B cell (primary cell): ENCODE data around the gene GHSR. TPM values are rescaled to one million over a fixed set of nuclear protein-coding genes. Genes with fewer than 3 reads are reported as not detected.

Experiments used
- ATAC-seq: fragments of 200-7000 bp; cut with Tn5 transposase; one replicate; pipeline ENCODE4 v1.10.0; 2021; ENCODE audit warnings: low read depth, mild to moderate bottlenecking, moderate number of reproducible peaks, moderate library complexity
- CTCF ChIA-PET: fragments of 350-600 bp; sonication (Branson Sonifier 250); formaldehyde crosslinking; loops from one replicate; lab custom pipeline; 2021; ENCODE audit warnings: antibody characterized with exemption, inconsistent platforms; lab: Charles Lee
- POLR2A ChIA-PET: fragments of 350-600 bp; sonication (Branson Sonifier 250); formaldehyde crosslinking; loops from one replicate; lab custom pipeline; 2021; ENCODE audit warnings: antibody characterized with exemption; lab: Charles Lee
- DNase-seq: peaks from one replicate; pipeline ENCODE4 v3.0.0; 2013
- H2AFZ ChIP-seq: 2 replicates; pipeline ENCODE4 v1.6.1; 2012; ENCODE audit warnings: mild to moderate bottlenecking, low read depth, low read length; ENCODE audit not compliant: insufficient read depth, poor library complexity, severe bottlenecking
- H3K27ac ChIP-seq, 2 donors: 1 replicate in 1 of 2; 2 replicates in 1 of 2; pipeline ENCODE4 v1.5.1; 2012 to 2013; ENCODE audit warnings: low read length in 2 of 2, mild to moderate bottlenecking in 2 of 2, moderate library complexity in 1 of 2
- H3K27me3 ChIP-seq, 4 experiments: fragments of 200-600 bp in 1 of 4; sonication (generic) in 1 of 4; replicated peaks in 1 of 4; 1 replicate in 2 of 4; 2 replicates in 2 of 4; pipeline versions ENCODE4 v1.6.1 to v1.7.0; 2013 to 2016; ENCODE audit warnings: low read length in 3 of 4, mild to moderate bottlenecking in 2 of 4, mixed read lengths in 1 of 4, moderate library complexity in 1 of 4; ENCODE audit not compliant: insufficient read depth in 4 of 4, control insufficient read depth in 3 of 4; ENCODE audit errors: control extremely low read depth in 1 of 4
- H3K36me3 ChIP-seq, 2 experiments: replicated peaks in 1 of 2; 1 replicate in 1 of 2; 2 replicates in 1 of 2; pipeline versions ENCODE4 v1.6.1 to v1.7.1; 2013; ENCODE audit warnings: low read length in 1 of 2; ENCODE audit not compliant: insufficient read depth in 2 of 2, control insufficient read depth in 1 of 2; ENCODE audit errors: control extremely low read depth in 1 of 2, extremely low read depth in 1 of 2
- H3K4me1 ChIP-seq, 2 donors: fragments of 200-600 bp in 1 of 2; sonication (generic) in 1 of 2; 1 replicate in 1 of 2; 2 replicates in 1 of 2; pipeline versions ENCODE4 v1.5.1 to v1.6.1; 2013 to 2017; ENCODE audit warnings: low read length in 2 of 2; ENCODE audit not compliant: control insufficient read depth in 2 of 2, insufficient read depth in 2 of 2
- H3K4me2 ChIP-seq: replicated peaks from 2 replicates; pipeline ENCODE3; 2012; ENCODE audit warnings: mild to moderate bottlenecking, low read depth, low read length; ENCODE audit not compliant: poor library complexity, severe bottlenecking
- H3K4me3 ChIP-seq, 5 experiments: fragments of 200-600 bp in 1 of 5; sonication (generic) in 1 of 5; 1 replicate in 3 of 5; 2 replicates in 2 of 5; pipeline versions ENCODE4 v1.5.1 to v1.7.0; 2011 to 2016; ENCODE audit warnings: low read length in 4 of 5, mild to moderate bottlenecking in 4 of 5, low read depth in 2 of 5, control low read depth in 1 of 5, moderate library complexity in 1 of 5; ENCODE audit not compliant: insufficient read depth in 1 of 5; ENCODE audit errors: control extremely low read depth in 1 of 5, extremely low read depth in 1 of 5
- H3K79me2 ChIP-seq: fragments of 200-600 bp; sonication (generic); one replicate; pipeline ENCODE4 v1.6.0; 2016; ENCODE audit warnings: low read length; ENCODE audit not compliant: control insufficient read depth, insufficient read depth
- H3K9ac ChIP-seq: fragments of 200-600 bp; sonication (generic); 2 replicates; pipeline ENCODE4 v1.6.1; 2017; ENCODE audit warnings: mild to moderate bottlenecking, low read length, moderate library complexity
- H3K9me3 ChIP-seq, 3 donors: one replicate each; pipeline versions ENCODE4 v1.6.1 to v1.7.1; 2013; ENCODE audit warnings: low read length in 2 of 3; ENCODE audit not compliant: control insufficient read depth in 2 of 3, insufficient read depth in 1 of 3; ENCODE audit errors: control extremely low read depth in 1 of 3
- H4K20me1 ChIP-seq: 2 replicates; pipeline ENCODE4 v1.6.0; 2012; ENCODE audit warnings: mild to moderate bottlenecking, low read length; ENCODE audit not compliant: insufficient read depth, control insufficient read depth, poor library complexity, severe bottlenecking
- H3K27ac Mint-ChIP-seq: one replicate; pipeline ENCODE4 v1.8.0; 2021; ENCODE audit warnings: mixed read lengths
- H3K27me3 Mint-ChIP-seq: one replicate; pipeline ENCODE4 v1.8.0; 2021; ENCODE audit warnings: mixed read lengths
- H3K4me1 Mint-ChIP-seq: one replicate; pipeline ENCODE4 v1.8.0; 2021; ENCODE audit warnings: mixed read lengths
- H3K4me3 Mint-ChIP-seq: one replicate; pipeline ENCODE4 v1.8.0; 2021; ENCODE audit warnings: mixed read lengths
- H3K9me3 Mint-ChIP-seq: one replicate; pipeline ENCODE4 v1.8.0; 2022; ENCODE audit warnings: mixed read lengths; ENCODE audit not compliant: insufficient read depth
- EZH2 ChIP-seq: IDR thresholded peaks from 2 replicates; pipeline ENCODE4 v1.6.1; 2012; ENCODE audit warnings: borderline replicate concordance, low read depth, mild to moderate bottlenecking, moderate library complexity, low read length; ENCODE audit not compliant: insufficient read depth, poor library complexity, severe bottlenecking
- WGBS: methylation state at CpG from one replicate; pipeline ENCODE4 v1.1.5; 2013; ENCODE audit warnings: missing lambda C conversion rate; ENCODE audit not compliant: insufficient coverage; 5-methylcytosine and 5-hydroxymethylcytosine counted together
- intact Hi-C: fragments of 100-400 bp; cut with micrococcal nuclease; formaldehyde crosslinking; loops from one replicate; pipeline ENCODE4 v1.10.0; 2022
- polyA plus RNA-seq: library from polyadenylated mRNA; depleted of rRNA; stranded (reverse); fragments of >200 nt; gene quantifications from 2 replicates; pipeline ENCODE4 v1.2.3, GENCODE V29; 2012
- total RNA-seq, 2 donors: library from RNA; stranded (reverse); fragments of 120-200 nt in 1 of 2; gene quantifications; 1 replicate in 1 of 2; 2 replicates in 1 of 2; pipeline versions ENCODE4 v1.2.3 to v1.2.4, GENCODE V29; 2013 to 2022
- TF ChIP-seq, protein P1 (sequence below): fragments of 200-600 bp; IDR thresholded peaks from one replicate; pipeline ENCODE4 v1.8.0; 2022; ENCODE audit warnings: antibody characterized with exemption, mild to moderate bottlenecking

Gene GHSR
- total and polyA plus RNA-seq, 2 donors (not counting 1 experiment from before 2014, with no cell fraction given) = not detected

DNA sequence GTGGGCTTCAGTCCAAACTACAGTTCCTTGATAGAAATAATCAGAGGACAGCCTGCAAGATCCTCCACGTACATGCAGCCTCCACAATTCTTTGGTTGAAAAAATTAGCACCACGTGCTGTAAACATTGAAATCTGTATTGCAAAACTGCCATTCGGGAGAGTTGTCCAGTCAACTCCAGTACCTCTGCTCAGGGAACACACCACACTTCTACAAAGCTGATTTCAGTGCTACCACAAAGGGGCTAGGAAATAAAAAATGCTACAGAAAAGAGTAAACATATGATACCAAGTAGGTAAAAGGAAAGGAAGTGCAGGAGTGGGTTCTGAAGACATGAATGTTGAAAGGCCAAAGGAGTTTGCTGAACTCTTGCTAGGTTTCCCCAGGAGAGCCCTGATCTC lies 40.4 kb downstream of the GHSR start:
- no peaks in the 10 kb centered on the region for H3K9me3 ChIP-seq
- no peaks in the 10 kb centered on the region for H3K4me1 ChIP-seq
- no peak overlapping the region for H3K4me3 ChIP-seq
- no peak overlapping the region for H2AFZ ChIP-seq
- ChIA-PET POLR2A (no interaction called here), CTCF (no interaction called here)
- no peak overlapping the region for H3K4me2 ChIP-seq
- DNase-seq (no peak), ATAC-seq (no peak)
- H3K79me2 ChIP-seq = no peaks in the 10 kb centered on the region
- WGBS = 85% methylated on average over 2 of the region's 3 CpGs
- Mint-ChIP-seq H3K9me3 (no peaks in the 10 kb centered on the region), H3K4me1 (no peaks in the 10 kb centered on the region), H3K4me3 (no peak overlapping the region), H3K27me3 (peaks cover 10% of the 10 kb centered on the region), H3K27ac (no peak overlapping the region)
- no peaks in the 10 kb centered on the region for H3K36me3 ChIP-seq
- no peak overlapping the region for H3K27ac ChIP-seq
- H3K9ac ChIP-seq = no peak overlapping the region
- no peaks in the 10 kb centered on the region for H4K20me1 ChIP-seq
- H3K27me3 ChIP-seq = no peaks in the 10 kb centered on the region
- no peak for TF ChIP-seq EZH2
- TF ChIP-seq, protein P1, sequence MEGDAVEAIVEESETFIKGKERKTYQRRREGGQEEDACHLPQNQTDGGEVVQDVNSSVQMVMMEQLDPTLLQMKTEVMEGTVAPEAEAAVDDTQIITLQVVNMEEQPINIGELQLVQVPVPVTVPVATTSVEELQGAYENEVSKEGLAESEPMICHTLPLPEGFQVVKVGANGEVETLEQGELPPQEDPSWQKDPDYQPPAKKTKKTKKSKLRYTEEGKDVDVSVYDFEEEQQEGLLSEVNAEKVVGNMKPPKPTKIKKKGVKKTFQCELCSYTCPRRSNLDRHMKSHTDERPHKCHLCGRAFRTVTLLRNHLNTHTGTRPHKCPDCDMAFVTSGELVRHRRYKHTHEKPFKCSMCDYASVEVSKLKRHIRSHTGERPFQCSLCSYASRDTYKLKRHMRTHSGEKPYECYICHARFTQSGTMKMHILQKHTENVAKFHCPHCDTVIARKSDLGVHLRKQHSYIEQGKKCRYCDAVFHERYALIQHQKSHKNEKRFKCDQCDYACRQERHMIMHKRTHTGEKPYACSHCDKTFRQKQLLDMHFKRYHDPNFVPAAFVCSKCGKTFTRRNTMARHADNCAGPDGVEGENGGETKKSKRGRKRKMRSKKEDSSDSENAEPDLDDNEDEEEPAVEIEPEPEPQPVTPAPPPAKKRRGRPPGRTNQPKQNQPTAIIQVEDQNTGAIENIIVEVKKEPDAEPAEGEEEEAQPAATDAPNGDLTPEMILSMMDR = no peak
- intact Hi-C loops = no loop called here

DNA sequence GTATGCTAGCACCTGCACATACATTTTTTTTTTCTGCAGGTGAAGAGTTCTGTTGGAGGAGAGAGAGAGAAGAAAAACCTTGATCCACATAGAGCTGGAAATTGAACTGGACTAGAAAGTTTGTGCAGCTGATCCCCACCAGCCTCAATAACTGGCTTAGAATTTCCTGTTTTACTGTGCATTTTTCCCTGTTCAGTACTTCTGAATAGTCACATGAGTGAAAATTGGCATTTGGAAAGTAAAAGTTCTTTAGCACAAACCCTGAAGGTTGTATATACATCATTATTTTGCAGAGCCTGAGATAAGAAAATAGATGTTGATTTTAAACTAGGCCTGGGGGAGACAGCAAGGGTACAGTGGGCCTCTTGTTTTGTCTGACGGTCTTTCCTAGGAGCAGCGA lies 42.3 kb downstream of the GHSR start:
- Mint-ChIP-seq H3K4me1 (no peaks in the 10 kb centered on the region), H3K27me3 (peaks cover 14% of the 10 kb centered on the region), H3K27ac (no peak overlapping the region), H3K4me3 (no peak overlapping the region), H3K9me3 (no peaks in the 10 kb centered on the region)
- ChIA-PET CTCF (no interaction called here), POLR2A (no interaction called here)
- intact Hi-C loops = no loop called here
- DNase-seq (no peak), ATAC-seq (no peak)
- no peaks in the 10 kb centered on the region for H3K9me3 ChIP-seq
- H4K20me1 ChIP-seq = no peaks in the 10 kb centered on the region
- no peak overlapping the region for H2AFZ ChIP-seq
- WGBS = 100% methylated on average over 1 of the region's 2 CpGs
- H3K4me1 ChIP-seq = no peaks in the 10 kb centered on the region
- H3K27me3 ChIP-seq = no peaks in the 10 kb centered on the region
- H3K79me2 ChIP-seq = no peaks in the 10 kb centered on the region
- no peak overlapping the region for H3K4me2 ChIP-seq
- H3K36me3 ChIP-seq = no peaks in the 10 kb centered on the region
- no peak overlapping the region for H3K9ac ChIP-seq
- H3K4me3 ChIP-seq = no peak overlapping the region
- no peak overlapping the region for H3K27ac ChIP-seq
- TF ChIP-seq EZH2 = no peak
- TF ChIP-seq, protein P1 = no peak
